C4-2B (cell line): Measurements from ENCODE around the gene PRKCE.

Experiments used
- CTCF ChIP-seq: fragments of 450-650 bp; conservative IDR thresholded peaks from 2 replicates; pipeline ENCODE4 v1.5.1; 2017; ENCODE audit warnings: mild to moderate bottlenecking
- ZFX ChIP-seq: fragments of 450-650 bp; IDR thresholded peaks from 2 replicates; pipeline ENCODE4 v1.6.1; 2017

- TF ChIP-seq CTCF: no peak
- no peak for TF ChIP-seq ZFX
These were observed 209.0 kb downstream of the PRKCE start for GRCh38 chr2:45860136-45861121.
